Spleen (tissue), 13 donors: ENCODE data around the gene P4HTM. TPM values are rescaled to one million over a fixed set of nuclear protein-coding genes. Genes with fewer than 3 reads are reported as not detected.
A peak's percentile ranks its signal among the peaks of the same experiment; 100 is the strongest.

ENCODE experiments used
- DNase-seq: peaks from one replicate; pipeline ENCODE4 v3.0.0-alpha.2; 2020
- H3K27ac ChIP-seq, 8 donors: fragments of 200-600 bp; sonication (generic) in 7 of 8; 1 replicate in 4 of 8; 2 replicates in 4 of 8; pipeline versions ENCODE4 v1.5.0 to v1.8.0; 2016 to 2021; ENCODE audit warnings: inconsistent platforms in 4 of 8, mild to moderate bottlenecking in 4 of 8, moderate library complexity in 1 of 8
- H3K27me3 ChIP-seq, 7 donors: fragments of 200-600 bp; sonication (generic) in 6 of 7; replicated peaks in 1 of 7; 1 replicate in 4 of 7; 2 replicates in 3 of 7; pipeline versions ENCODE4 v1.5.0 to v1.8.0; 2016 to 2021; ENCODE audit warnings: inconsistent platforms in 3 of 7, mild to moderate bottlenecking in 1 of 7
- H3K36me3 ChIP-seq, 6 donors: fragments of 200-600 bp; sonication (generic) in 5 of 6; 1 replicate in 4 of 6; 2 replicates in 2 of 6; pipeline versions ENCODE4 v1.5.0 to v1.8.0; 2016 to 2021; ENCODE audit warnings: inconsistent platforms in 2 of 6
- H3K4me1 ChIP-seq, 6 donors: fragments of 200-600 bp; sonication (generic) in 5 of 6; 1 replicate in 3 of 6; 2 replicates in 3 of 6; pipeline versions ENCODE4 v1.5.0 to v1.8.0; 2016 to 2021; ENCODE audit warnings: inconsistent platforms in 3 of 6
- H3K4me3 ChIP-seq, 8 donors: fragments of 200-600 bp; sonication (generic) in 7 of 8; 1 replicate in 4 of 8; 2 replicates in 4 of 8; pipeline versions ENCODE4 v1.5.0 to v1.8.0; 2016 to 2021; ENCODE audit warnings: inconsistent platforms in 4 of 8, mild to moderate bottlenecking in 4 of 8, moderate library complexity in 2 of 8
- H3K9me3 ChIP-seq, 8 donors: fragments of 200-600 bp; sonication (generic) in 7 of 8; 1 replicate in 4 of 8; 2 replicates in 4 of 8; pipeline versions ENCODE4 v1.5.0 to v1.8.0; 2016 to 2021; ENCODE audit warnings: inconsistent platforms in 4 of 8
- POLR2A ChIP-seq, 3 donors: fragments of 450-650 bp; IDR thresholded peaks; one replicate each; pipeline ENCODE4 v1.5.1; 2017; ENCODE audit warnings: antibody characterized with exemption in 3 of 3, mild to moderate bottlenecking in 1 of 3
- POLR2AphosphoS5 ChIP-seq, 3 donors: sonication (generic); formaldehyde crosslinking; IDR thresholded peaks; one replicate each; pipeline ENCODE4 v1.5.1; 2017; ENCODE audit warnings: antibody characterized with exemption in 3 of 3
- WGBS, 5 donors: extraction: QIAGEN DNeasy Blood & Tissue Kit in 3 of 5; methylation state at CpG; one replicate each; pipeline versions ENCODE4 v1.1.5 to v1.1.7; 2013 to 2018; 5-methylcytosine and 5-hydroxymethylcytosine counted together
- intact Hi-C: fragments of 100-400 bp; cut with DNase I; formaldehyde crosslinking; loops from one replicate; pipeline ENCODE4 v1.15.0; 2023; ENCODE audit warnings: low total_unique reads
- long read RNA-seq, 2 donors: transcript quantifications; one replicate each; lab custom pipeline, GENCODE V29; 2026
- polyA plus RNA-seq, 3 donors: library from polyadenylated mRNA; stranded (reverse); fragments of 200-250 nt; gene quantifications; one replicate each; pipeline ENCODE4 v1.2.1, GENCODE V29; 2013
- total RNA-seq, 7 donors: library from RNA; depleted of rRNA in 3 of 7; stranded (reverse); fragments of >200 nt in 3 of 7; fragmentation: NEBNext Ultra II Directional in 4 of 7; extraction: Animal tissue kit (Norgen Biotek cat#: 25700) in 4 of 7; gene quantifications; one replicate each; pipeline versions ENCODE4 v1.1.0 to v1.2.1, GENCODE V29; 2016 to 2021
- TF ChIP-seq, protein P1 (sequence below), 11 experiments: fragments of 200-600 bp in 7 of 11; fragments of 450-650 bp in 4 of 11; sonication (generic) in 4 of 11; IDR thresholded peaks in 8 of 11; conservative IDR thresholded peaks in 3 of 11; 1 replicate in 7 of 11; 2 replicates in 4 of 11; pipeline versions ENCODE4 v1.4.0 to v1.8.0; 2016 to 2021; ENCODE audit warnings: antibody characterized with exemption in 11 of 11, inconsistent platforms in 4 of 11, mild to moderate bottlenecking in 1 of 11
- donor health status: healthy with polysubstance abuse.
- donor health status: DM: no; HTN: no; CAD: no; lungs with moderate emphysema.
- donor health status: DM: no; HTN: no; CAD: no.
- donor health status: Bipolar disorder and iron deficiency.
- donor health status: healthy.
- donor health status: DM: no; HTN: no; CAD: no.
- donor health status: DM: yes; HTN: yes; CAD: no.

P4HTM gene, protein sequence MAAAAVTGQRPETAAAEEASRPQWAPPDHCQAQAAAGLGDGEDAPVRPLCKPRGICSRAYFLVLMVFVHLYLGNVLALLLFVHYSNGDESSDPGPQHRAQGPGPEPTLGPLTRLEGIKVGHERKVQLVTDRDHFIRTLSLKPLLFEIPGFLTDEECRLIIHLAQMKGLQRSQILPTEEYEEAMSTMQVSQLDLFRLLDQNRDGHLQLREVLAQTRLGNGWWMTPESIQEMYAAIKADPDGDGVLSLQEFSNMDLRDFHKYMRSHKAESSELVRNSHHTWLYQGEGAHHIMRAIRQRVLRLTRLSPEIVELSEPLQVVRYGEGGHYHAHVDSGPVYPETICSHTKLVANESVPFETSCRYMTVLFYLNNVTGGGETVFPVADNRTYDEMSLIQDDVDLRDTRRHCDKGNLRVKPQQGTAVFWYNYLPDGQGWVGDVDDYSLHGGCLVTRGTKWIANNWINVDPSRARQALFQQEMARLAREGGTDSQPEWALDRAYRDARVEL
- total RNA-seq = 10 to 100 TPM; 27.3 to 49.3 (median 32.6) TPM
- polyA plus RNA-seq = 10 to 100 TPM; 20.8 to 37.2 (median 25.7) TPM
- long read RNA-seq, donor 1, partial matches to known transcripts = 0 of 5 reads
- long read RNA-seq, donor 1, other reads (novel, unspliced or antisense) = 0 of 5 reads
- long read RNA-seq, donor 2, transcript P4HTM-202 (9 exons, 2,127 nt) = major isoform, 5 of 11 reads
- long read RNA-seq, donor 2, partial matches to known transcripts = 0 of 11 reads
- long read RNA-seq, donor 2, other reads (novel, unspliced or antisense) = 0 of 11 reads

DNA sequence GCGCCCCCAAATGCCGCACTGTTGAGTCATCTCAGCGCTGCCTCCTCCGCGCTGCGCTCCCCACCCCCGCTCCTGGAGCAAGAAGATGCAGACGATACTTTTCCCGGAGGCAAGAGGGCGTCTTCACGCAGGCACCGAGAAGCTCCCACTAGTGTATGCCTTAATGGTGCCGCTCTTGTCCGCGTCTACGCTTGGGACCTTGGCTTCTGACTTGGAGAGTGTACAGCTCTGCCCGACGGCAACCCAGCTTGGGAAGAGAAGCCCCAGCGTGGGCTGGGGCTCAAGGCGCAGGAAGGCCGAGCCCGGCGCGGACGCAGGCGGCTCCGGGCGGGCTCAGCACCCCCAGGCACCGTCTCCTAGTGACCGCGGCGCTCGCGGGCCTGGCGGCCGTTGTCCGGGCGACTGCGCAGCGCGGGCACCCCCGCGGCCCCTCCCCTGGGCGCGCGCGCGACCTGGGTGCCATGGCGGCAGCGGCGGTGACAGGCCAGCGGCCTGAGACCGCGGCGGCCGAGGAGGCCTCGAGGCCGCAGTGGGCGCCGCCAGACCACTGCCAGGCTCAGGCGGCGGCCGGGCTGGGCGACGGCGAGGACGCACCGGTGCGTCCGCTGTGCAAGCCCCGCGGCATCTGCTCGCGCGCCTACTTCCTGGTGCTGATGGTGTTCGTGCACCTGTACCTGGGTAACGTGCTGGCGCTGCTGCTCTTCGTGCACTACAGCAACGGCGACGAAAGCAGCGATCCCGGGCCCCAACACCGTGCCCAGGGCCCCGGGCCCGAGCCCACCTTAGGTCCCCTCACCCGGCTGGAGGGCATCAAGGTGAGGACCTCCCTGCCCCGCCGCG is at the start of gene P4HTM:
TSS of gene P4HTM (plus strand) at position 446 of the 840 bp plus-strand sequence. CDS start at position 462, 16 bp downstream.
- DNase-seq = peak; percentile 92
- Histone ChIP-seq H3K4me3 (peak within 1 kb of the TSS; percentile 86 to 100 (median 92)), H3K27me3 (no peaks in the 10 kb centered on the region), H3K27ac (peak within 1 kb of the TSS; percentile 74 to 90 (median 85)), H3K36me3 (peaks cover 0 to 30% (median 10%) of the 10 kb centered on the region in 6 donors), H3K4me1 (peaks cover 18 to 54% (median 32%) of the 10 kb centered on the region in 6 donors), H3K9me3 (no peaks in the 10 kb centered on the region)
- no peak for TF ChIP-seq POLR2A (IDR thresholded peaks at IDR 0.05)
- TF ChIP-seq, protein P1, sequence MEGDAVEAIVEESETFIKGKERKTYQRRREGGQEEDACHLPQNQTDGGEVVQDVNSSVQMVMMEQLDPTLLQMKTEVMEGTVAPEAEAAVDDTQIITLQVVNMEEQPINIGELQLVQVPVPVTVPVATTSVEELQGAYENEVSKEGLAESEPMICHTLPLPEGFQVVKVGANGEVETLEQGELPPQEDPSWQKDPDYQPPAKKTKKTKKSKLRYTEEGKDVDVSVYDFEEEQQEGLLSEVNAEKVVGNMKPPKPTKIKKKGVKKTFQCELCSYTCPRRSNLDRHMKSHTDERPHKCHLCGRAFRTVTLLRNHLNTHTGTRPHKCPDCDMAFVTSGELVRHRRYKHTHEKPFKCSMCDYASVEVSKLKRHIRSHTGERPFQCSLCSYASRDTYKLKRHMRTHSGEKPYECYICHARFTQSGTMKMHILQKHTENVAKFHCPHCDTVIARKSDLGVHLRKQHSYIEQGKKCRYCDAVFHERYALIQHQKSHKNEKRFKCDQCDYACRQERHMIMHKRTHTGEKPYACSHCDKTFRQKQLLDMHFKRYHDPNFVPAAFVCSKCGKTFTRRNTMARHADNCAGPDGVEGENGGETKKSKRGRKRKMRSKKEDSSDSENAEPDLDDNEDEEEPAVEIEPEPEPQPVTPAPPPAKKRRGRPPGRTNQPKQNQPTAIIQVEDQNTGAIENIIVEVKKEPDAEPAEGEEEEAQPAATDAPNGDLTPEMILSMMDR (IDR thresholded peaks at IDR 0.05 in 8 of 11, conservative IDR thresholded peaks at IDR 0.05 in 3 of 11) = peak in 6 of 11 experiments; percentile 9 to 36 (median 25)
- TF ChIP-seq POLR2AphosphoS5 (IDR thresholded peaks at IDR 0.05) = peak; percentile 79 to 87 (median 86)
- intact Hi-C loops = loop anchor here (5.0 kb wide), 1 partner anchor 167 kb away; no protein-coding TSS in a partner anchor
- WGBS, 5 donors = 0 to 1% (median 0%) methylated on average over 13 to 91 of the region's 91 CpGs

DNA sequence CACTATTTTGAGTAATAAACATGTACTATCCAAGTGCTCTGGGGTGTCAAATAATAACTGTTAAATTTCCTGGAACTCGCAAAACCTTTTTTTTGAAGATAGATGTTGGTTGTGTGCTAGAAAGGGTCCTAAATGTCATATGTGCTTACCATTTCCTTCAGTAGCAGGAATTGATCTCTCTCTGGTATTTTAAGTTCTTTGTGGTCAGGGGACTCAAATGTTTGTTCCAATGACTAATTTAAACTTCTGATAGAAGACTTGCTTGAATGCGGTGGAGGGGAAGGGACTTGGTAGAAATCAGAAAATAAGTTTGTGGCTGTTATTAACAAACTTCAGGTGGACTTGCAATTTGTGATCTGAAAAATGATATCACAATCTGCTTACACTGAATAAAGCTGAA is 44.6 kb upstream of the P4HTM start:
- H3K4me3 ChIP-seq = no peak overlapping the region
- peaks cover 0 to 49% (median 0%) of the 10 kb centered on the region in 6 donors for H3K36me3 ChIP-seq
- peak overlapping the region in 4 of 8 donors; percentile 12 to 59 (median 28) for H3K27ac ChIP-seq
- no peaks in the 10 kb centered on the region for H3K9me3 ChIP-seq
- intact Hi-C loops = no loop called here
- no peaks in the 10 kb centered on the region for H3K27me3 ChIP-seq
- TF ChIP-seq, protein P1 (IDR thresholded peaks at IDR 0.05 in 8 of 11, conservative IDR thresholded peaks at IDR 0.05 in 3 of 11) = no peak
- no peak for TF ChIP-seq POLR2AphosphoS5 (IDR thresholded peaks at IDR 0.05)
- no peak for TF ChIP-seq POLR2A (IDR thresholded peaks at IDR 0.05)
- no peak for DNase-seq
- peaks cover 0 to 28% (median 2%) of the 10 kb centered on the region in 6 donors for H3K4me1 ChIP-seq
- 67 to 90% (median 84%) methylated on average over 2 of the region's 2 CpGs for WGBS, 5 donors

DNA sequence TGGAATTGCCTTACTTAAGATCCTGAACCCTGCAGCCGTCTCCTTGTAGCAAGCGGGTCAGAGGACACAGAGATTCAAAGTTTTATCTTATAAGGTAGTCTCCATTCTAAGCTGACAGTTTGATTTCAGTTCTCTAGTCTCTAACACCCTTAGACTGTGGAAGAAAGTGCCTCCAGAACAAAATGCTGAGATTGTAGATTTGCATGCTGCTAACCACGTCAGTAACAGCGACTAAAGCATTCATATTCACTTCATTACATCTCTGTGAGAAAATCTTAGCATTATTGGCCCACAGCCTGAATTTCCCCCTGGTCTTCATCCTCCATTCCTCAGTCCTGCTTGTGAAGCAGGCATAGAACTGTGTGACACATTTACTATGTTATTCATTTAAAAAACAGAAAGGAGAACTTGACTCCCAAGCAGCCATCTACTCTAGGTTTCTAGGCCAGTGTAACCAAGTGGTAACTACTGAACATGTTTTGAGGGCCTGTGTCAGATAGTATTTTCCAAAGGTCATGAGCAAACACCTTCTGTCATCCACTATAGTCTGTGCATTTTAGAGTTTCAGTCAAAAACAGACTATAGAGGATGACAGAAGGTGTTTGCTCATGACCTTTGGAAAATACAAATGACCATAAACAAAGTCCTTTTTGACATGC is 44.0 kb upstream of the P4HTM start:
- Histone ChIP-seq H3K4me3 (no peak overlapping the region), H3K36me3 (peaks cover 0 to 48% (median 0%) of the 10 kb centered on the region in 6 donors), H3K9me3 (no peaks in the 10 kb centered on the region), H3K4me1 (peaks cover 0 to 31% (median 2%) of the 10 kb centered on the region in 6 donors), H3K27me3 (no peaks in the 10 kb centered on the region), H3K27ac (peak overlapping the region in 6 of 8 donors; percentile 12 to 59 (median 16))
- WGBS, 5 donors = 76 to 85% (median 81%) methylated on average over 4 of the region's 4 CpGs
- intact Hi-C loops = no loop called here
- TF ChIP-seq POLR2A (IDR thresholded peaks at IDR 0.05) (no peak), POLR2AphosphoS5 (IDR thresholded peaks at IDR 0.05) (no peak)
- TF ChIP-seq, protein P1 (IDR thresholded peaks at IDR 0.05 in 8 of 11, conservative IDR thresholded peaks at IDR 0.05 in 3 of 11) = no peak
- no peak for DNase-seq
